NCI-H460 (cell line): Measurements from ENCODE around the gene SORCS1. TPM values are rescaled to one million over a fixed set of nuclear protein-coding genes. Genes with fewer than 3 reads are reported as not detected.
A peak's percentile ranks its signal among the peaks of the same experiment; 100 is the strongest.
"Not testable (repeated sequence)": the region's sequence is repeated elsewhere in the genome, so short reads cannot be mapped to it uniquely, and the experiment has no call there.

ENCODE experiments used
- DNase-seq: peaks from one replicate; pipeline ENCODE4 v3.0.0-alpha.2; 2016; ENCODE audit warnings: low read depth; ENCODE audit errors: extremely low read depth
- total RNA-seq: library from RNA; depleted of rRNA; stranded (reverse); fragments of >200 nt; shearing (Covaris generic); gene quantifications from 2 replicates; pipeline ENCODE4 v1.2.3, GENCODE V29; 2014

SORCS1 gene
- total RNA-seq, 1 experiment from 2014 or later: 0.20 TPM

GRCh38 chr10:106956216-106956915 lies 208.1 kb downstream of the SORCS1 start:
- no peak for DNase-seq

- no peak for DNase-seq
Observed at GRCh38 chr10:106955133-106955532, 209.4 kb downstream of the SORCS1 start.

GRCh38 chr10:106952033-106952432 lies 212.5 kb downstream of the SORCS1 start:
- DNase-seq: no peak

- no peak for DNase-seq
Observed at GRCh38 chr10:106949680-106950478, 214.6 kb downstream of the SORCS1 start.

- no peak for DNase-seq
Observed at GRCh38 chr10:106947643-106948042, 216.9 kb downstream of the SORCS1 start.

- DNase-seq: peak; percentile 65
Observed at GRCh38 chr10:106942035-106942662, 222.4 kb downstream of the SORCS1 start.

- DNase-seq: no peak
Observed at GRCh38 chr10:106941297-106942034, 223.0 kb downstream of the SORCS1 start.

- DNase-seq: no peak
Observed at GRCh38 chr10:106938513-106938912, 226.0 kb downstream of the SORCS1 start.

GRCh38 chr10:106935978-106936451 lies 228.5 kb downstream of the SORCS1 start:
- DNase-seq: no peak

- no peak for DNase-seq
Observed at GRCh38 chr10:106931853-106932249, 232.7 kb downstream of the SORCS1 start.

GRCh38 chr10:106931159-106931852 lies 233.2 kb downstream of the SORCS1 start:
- no peak for DNase-seq

GRCh38 chr10:106930751-106931150 lies 233.8 kb downstream of the SORCS1 start:
- no peak for DNase-seq

GRCh38 chr10:106929291-106929895 lies 235.1 kb downstream of the SORCS1 start:
- DNase-seq: no peak

GRCh38 chr10:106928151-106928550 lies 236.4 kb downstream of the SORCS1 start:
- DNase-seq: not testable (repeated sequence)

- no peak for DNase-seq
Observed at GRCh38 chr10:106925191-106925590, 239.3 kb downstream of the SORCS1 start.

GRCh38 chr10:106920538-106920937 lies 244.0 kb downstream of the SORCS1 start:
- no peak for DNase-seq

- no peak for DNase-seq
Observed at GRCh38 chr10:106919871-106920282, 244.6 kb downstream of the SORCS1 start.

GRCh38 chr10:106917452-106918055 lies 247.0 kb downstream of the SORCS1 start:
- DNase-seq: no peak

GRCh38 chr10:106914016-106914415 lies 250.5 kb downstream of the SORCS1 start:
- no peak for DNase-seq
